Small intestine (tissue), 7 donors: ENCODE results near the gene INPP4B. TPM values are rescaled to one million over a fixed set of nuclear protein-coding genes. Genes with fewer than 3 reads are reported as not detected.

Source experiments
- DNase-seq, 2 donors: peaks; one replicate each; pipeline versions ENCODE4 v3.0.0 to v3.0.0-alpha.2; 2013
- FAIRE-seq: peaks from 2 replicates; lab custom pipeline; 2012; peaks lifted over from hg19 to GRCh38; lab: Jason Lieb, UNC
- H3K27ac ChIP-seq, 3 donors: one replicate each; pipeline ENCODE4 v1.5.1; 2013; ENCODE audit warnings: low read length in 2 of 3, mild to moderate bottlenecking in 2 of 3, control low read depth in 1 of 3, inconsistent platforms in 1 of 3, low read depth in 1 of 3, moderate library complexity in 1 of 3
- H3K27me3 ChIP-seq, 3 donors: one replicate each; pipeline ENCODE4 v1.6.1; 2013; ENCODE audit warnings: low read length in 3 of 3, inconsistent platforms in 1 of 3; ENCODE audit not compliant: control insufficient read depth in 3 of 3, insufficient read depth in 3 of 3
- H3K36me3 ChIP-seq, 3 donors: one replicate each; pipeline ENCODE4 v1.6.1; 2013; ENCODE audit warnings: low read length in 3 of 3, inconsistent platforms in 1 of 3, low read depth in 1 of 3, mild to moderate bottlenecking in 1 of 3, moderate library complexity in 1 of 3; ENCODE audit not compliant: control insufficient read depth in 3 of 3, insufficient read depth in 2 of 3
- H3K4me1 ChIP-seq, 3 donors: one replicate each; pipeline ENCODE4 v1.6.1; 2013; ENCODE audit warnings: low read length in 2 of 3, inconsistent platforms in 1 of 3, low read depth in 1 of 3, mild to moderate bottlenecking in 1 of 3, moderate library complexity in 1 of 3; ENCODE audit not compliant: control insufficient read depth in 3 of 3, insufficient read depth in 2 of 3
- H3K4me3 ChIP-seq, 3 donors: one replicate each; pipeline ENCODE4 v1.5.1; 2013; ENCODE audit warnings: low read length in 3 of 3, control low read depth in 1 of 3, inconsistent platforms in 1 of 3, low read depth in 1 of 3, mild to moderate bottlenecking in 1 of 3, moderate library complexity in 1 of 3
- H3K9me3 ChIP-seq, 2 donors: one replicate each; pipeline ENCODE4 v1.6.1; 2013; ENCODE audit warnings: low read depth in 1 of 2, low read length in 1 of 2; ENCODE audit not compliant: control insufficient read depth in 2 of 2, insufficient read depth in 1 of 2
- WGBS, 3 donors: extraction: QIAGEN DNeasy Blood & Tissue Kit; methylation state at CpG; one replicate each; pipeline ENCODE4 v1.1.7; 2013; 5-methylcytosine and 5-hydroxymethylcytosine counted together
- polyA plus RNA-seq, 4 donors: library from polyadenylated mRNA; stranded (reverse) in 3 of 4; unstranded in 1 of 4; fragments of 200-250 nt in 3 of 4; fragments of 120-200 nt in 1 of 4; gene quantifications; one replicate each; pipeline versions ENCODE4 v1.2.1 to v1.2.3, GENCODE V29; 2013
- donor health status: healthy with polysubstance abuse.
- donor health status: control.
- donor health status: control.
- donor health status: Bipolar disorder and iron deficiency.
- donor health status: healthy.

The INPP4B gene
- polyA plus RNA-seq, 4 donors, result 2.7 to 6.6 (median 4.2) TPM

DNA sequence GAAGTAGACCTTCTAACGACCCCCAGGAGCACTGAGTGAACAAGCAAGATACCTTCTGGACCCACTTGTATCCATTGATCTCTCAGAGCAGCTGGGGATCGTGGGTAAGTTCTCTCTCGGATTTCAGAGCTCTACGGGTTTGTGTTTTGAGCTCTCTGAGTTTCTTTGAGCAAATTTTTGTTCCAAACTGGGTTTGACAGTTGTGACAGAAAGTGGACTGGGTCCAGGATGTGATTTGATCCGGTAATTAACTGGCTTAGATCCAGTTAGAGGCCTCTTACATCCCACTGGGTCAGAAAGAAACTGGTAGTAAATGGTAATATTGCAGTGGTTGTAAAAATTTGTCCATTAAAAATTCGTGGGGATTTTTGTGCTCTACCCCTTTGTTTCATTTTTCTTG, 459.2 kb downstream of the INPP4B start:
- DNase-seq (no peak), FAIRE-seq (no peak)
- H3K4me1 ChIP-seq, result no peaks in the 10 kb centered on the region
- WGBS, 3 donors, result 73 to 85% (median 81%) methylated on average over 6 of the region's 6 CpGs
- H3K4me3 ChIP-seq, result no peak overlapping the region
- H3K9me3 ChIP-seq, result no peaks in the 10 kb centered on the region
- H3K27ac ChIP-seq, result no peak overlapping the region
- H3K27me3 ChIP-seq, result no peaks in the 10 kb centered on the region
- H3K36me3 ChIP-seq, result peaks cover 0 to 2% (median 0%) of the 10 kb centered on the region in 3 donors

DNA sequence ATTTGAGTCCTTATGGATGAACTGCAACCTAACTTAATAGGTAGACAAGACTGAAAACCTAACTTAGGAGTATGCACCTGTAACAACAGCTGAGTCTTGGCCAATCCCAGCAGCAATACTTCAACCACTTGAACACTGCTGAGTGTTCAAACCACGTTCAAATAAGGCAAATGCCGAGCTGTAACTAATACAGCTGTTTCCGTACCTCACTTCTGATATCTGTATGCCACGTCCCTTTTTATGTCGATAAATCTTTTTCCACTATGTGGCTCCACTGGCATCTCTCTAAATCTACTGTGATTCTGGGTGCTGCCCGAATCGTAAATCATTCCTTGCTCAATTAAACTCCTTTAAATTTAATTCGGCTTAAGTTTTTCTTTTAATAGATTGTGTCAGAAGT, 459.7 kb downstream of the INPP4B start:
- Histone ChIP-seq H3K27me3 (no peaks in the 10 kb centered on the region), H3K36me3 (peaks cover 0 to 2% (median 0%) of the 10 kb centered on the region in 3 donors), H3K4me1 (no peaks in the 10 kb centered on the region), H3K9me3 (no peaks in the 10 kb centered on the region), H3K27ac (no peak overlapping the region), H3K4me3 (no peak overlapping the region)
- FAIRE-seq, result no peak
- 92 to 93% (median 93%) methylated on average over 8 of the region's 8 CpGs for WGBS, 3 donors
- no peak for DNase-seq

DNA sequence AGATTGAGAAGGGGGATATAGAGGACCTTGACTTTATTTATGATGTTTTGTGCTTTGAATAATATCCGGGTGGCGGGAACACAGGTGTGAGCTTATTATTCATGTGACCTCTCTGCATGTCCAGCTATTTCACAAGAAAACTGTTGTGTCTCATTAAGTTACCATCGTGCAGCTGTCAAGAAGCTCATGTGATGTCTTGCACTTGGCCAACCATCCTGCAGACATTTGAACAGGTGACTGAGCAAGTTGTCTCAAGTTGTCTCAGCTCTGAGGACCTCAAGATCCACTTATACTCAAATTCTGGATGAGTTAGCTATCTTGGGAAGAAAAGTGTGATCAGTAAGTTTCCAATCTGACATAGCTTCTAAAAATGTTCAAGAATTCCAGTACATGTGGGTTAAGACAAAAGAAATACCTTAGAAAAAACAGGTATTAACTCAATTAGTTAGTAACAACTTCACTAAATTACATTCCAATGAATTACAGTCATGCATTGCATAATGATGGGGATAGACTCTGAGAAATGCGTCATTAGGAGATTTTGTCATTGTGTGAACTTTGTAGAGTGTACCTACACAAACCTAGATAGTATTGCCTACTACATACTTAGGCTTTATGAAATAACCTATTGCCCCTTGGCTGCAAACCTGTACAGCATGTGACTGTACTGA, 462.2 kb downstream of the INPP4B start:
- no peaks in the 10 kb centered on the region for H3K4me1 ChIP-seq
- no peak overlapping the region for H3K27ac ChIP-seq
- H3K36me3 ChIP-seq, result peaks cover 0 to 2% (median 0%) of the 10 kb centered on the region in 3 donors
- 90 to 93% (median 93%) methylated on average over 4 of the region's 4 CpGs for WGBS, 3 donors
- FAIRE-seq (no peak), DNase-seq (no peak)
- H3K4me3 ChIP-seq, result no peak overlapping the region
- H3K27me3 ChIP-seq, result no peaks in the 10 kb centered on the region
- no peaks in the 10 kb centered on the region for H3K9me3 ChIP-seq

DNA sequence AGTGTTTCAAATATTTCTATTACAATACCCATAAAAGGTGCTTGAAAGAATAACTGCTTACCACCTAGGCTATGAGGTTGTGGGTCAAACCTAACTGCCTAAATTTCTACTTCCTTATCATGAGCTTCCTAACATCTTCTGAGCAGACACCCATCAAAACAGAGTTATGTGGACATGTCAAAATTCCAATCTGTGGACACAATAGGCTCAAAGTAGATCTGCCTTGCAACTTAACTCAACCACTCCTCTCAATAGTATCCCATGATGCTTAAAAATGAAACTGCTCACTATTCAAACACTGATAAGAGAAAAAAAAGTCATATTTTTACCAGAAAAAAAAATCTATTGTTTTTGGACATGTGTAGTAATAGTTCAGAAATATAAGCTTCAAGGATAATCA, 462.7 kb downstream of the INPP4B start:
- H3K4me1 ChIP-seq, result no peaks in the 10 kb centered on the region
- DNase-seq (no peak), FAIRE-seq (no peak)
- peaks cover 0 to 2% (median 0%) of the 10 kb centered on the region in 3 donors for H3K36me3 ChIP-seq
- no peaks in the 10 kb centered on the region for H3K27me3 ChIP-seq
- no peaks in the 10 kb centered on the region for H3K9me3 ChIP-seq
- H3K27ac ChIP-seq, result no peak overlapping the region
- no peak overlapping the region for H3K4me3 ChIP-seq

DNA sequence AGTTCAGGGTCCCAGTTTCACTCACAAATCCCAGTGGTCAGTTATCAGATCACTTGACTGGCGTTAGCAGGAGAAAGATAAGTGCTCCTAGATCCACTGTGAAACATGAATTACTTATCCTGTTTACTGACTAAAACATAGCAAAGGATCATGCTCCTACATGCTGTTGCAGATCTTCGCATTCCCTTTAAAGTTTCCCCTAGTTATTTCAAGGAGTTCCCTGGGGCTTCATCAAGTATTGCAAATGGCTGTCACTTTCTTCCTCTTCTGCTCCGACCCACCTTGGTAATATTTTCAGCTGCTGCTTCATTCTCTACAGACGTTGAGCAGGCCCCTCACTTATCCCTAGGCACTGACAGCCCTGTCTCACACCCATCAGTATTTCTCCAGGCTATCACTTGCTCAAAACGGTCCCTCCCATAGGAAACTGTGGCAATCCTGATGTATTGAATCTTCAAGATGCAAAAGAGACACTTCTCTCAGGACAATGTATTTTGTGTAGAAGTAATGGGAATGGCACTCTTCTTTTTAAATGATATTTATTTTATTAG, 466.0 kb downstream of the INPP4B start:
- no peak for FAIRE-seq
- no peaks in the 10 kb centered on the region for H3K27me3 ChIP-seq
- H3K4me1 ChIP-seq, result peaks cover 0 to 4% (median 0%) of the 10 kb centered on the region in 3 donors
- no peak for DNase-seq
- no peaks in the 10 kb centered on the region for H3K36me3 ChIP-seq
- WGBS, 3 donors, result 76 to 86% (median 85%) methylated on average over 5 of the region's 5 CpGs
- no peak overlapping the region for H3K27ac ChIP-seq
- no peak overlapping the region for H3K4me3 ChIP-seq
- no peaks in the 10 kb centered on the region for H3K9me3 ChIP-seq

DNA sequence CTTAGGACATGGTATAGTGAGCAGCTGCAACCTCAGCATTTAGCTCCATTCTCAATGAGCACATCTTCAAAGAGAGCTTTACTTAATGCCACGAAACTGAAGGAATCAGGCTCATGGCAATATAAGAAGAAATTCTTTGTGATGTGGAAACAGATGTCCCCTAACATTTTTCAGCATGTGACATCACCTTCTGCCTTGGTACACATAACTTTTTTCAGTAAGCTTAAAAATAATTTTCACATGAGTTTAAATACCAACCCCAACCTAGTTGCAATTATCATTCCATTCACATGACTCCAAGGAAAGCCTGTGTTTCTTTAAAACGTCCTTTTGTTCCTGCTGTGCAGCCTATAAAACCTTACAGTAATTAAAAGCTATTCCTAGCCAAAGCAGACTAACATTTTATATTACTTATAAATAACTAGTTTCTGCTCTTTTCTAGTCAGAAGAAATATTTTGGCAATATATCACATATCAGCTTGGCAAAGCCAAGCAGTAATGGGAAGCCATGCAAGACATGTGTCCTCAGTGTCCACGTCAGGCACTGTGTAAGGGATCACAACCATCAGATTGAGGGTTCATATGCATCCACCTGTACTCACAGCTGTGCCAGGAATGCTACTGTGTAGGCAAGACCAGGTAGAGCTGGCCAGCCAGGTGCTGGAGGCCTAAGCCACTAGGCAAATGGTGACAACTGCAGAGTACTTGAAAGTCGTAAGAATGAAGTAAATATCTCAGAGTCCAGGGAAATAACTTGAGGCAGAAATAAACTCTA, 466.6 kb downstream of the INPP4B start:
- DNase-seq (no peak), FAIRE-seq (no peak)
- Histone ChIP-seq H3K27ac (no peak overlapping the region), H3K27me3 (no peaks in the 10 kb centered on the region), H3K4me3 (no peak overlapping the region), H3K4me1 (peaks cover 0 to 4% (median 0%) of the 10 kb centered on the region in 3 donors), H3K9me3 (no peaks in the 10 kb centered on the region), H3K36me3 (no peaks in the 10 kb centered on the region)
- WGBS, 3 donors, result 65 to 72% (median 69%) methylated on average over 4 of the region's 4 CpGs

DNA sequence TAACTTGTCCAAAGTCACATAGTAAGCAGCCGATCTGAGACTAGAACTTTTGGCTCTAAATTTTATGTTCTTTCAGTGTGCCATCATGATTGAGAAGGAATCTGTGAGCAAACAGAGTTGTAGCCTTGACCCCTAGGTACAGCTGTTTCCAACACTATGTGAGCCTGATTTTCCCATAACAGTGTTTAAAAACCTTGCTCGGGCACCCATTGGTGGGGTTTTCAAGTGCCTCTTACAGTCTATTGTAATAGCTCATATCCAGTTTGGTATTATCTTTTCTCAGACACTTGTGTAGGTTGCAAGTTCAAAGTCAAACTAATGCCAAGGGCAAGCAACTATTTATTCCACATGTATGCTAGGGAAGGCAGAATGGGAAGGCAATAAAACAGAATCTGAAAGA, 467.9 kb downstream of the INPP4B start:
- DNase-seq (no peak), FAIRE-seq (no peak)
- Histone ChIP-seq H3K4me3 (no peak overlapping the region), H3K27ac (no peak overlapping the region), H3K27me3 (no peaks in the 10 kb centered on the region), H3K9me3 (no peaks in the 10 kb centered on the region), H3K36me3 (no peaks in the 10 kb centered on the region), H3K4me1 (peaks cover 0 to 4% (median 0%) of the 10 kb centered on the region in 3 donors)
- 71 to 79% (median 78%) methylated on average over 2 of the region's 2 CpGs for WGBS, 3 donors

DNA sequence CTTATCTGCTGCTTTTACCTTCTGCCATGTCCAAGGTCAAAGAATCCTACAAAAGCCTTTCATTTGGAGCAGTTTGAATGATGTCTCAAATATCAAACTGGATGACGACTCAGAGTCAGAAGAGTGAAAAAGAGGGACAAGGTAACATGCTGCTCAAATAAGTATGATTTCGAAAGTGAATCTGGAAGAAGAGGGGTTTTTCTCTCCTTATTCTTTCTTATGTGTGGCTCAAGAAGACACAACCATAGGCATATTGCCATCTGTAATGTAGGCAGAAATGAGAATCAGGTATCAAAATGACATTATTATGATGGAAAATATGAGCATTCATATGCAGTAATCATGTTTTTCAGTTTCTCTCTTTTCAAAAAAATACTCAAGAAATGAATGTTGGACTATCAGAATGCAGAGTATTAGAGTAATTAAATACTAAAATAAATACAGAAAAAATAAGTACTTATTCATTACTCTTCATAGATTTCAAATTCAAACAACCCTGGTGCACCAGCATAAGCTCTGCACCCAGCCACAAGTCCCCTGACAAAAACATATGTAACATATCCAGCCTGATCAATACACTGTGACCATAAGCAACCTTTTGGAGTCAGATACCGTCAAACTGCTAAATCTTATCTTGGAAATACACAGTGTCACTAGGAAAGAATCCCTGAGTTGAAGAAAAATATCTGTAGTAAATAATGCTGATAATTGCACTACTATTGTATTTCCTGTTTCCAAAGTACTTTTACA, 468.6 kb downstream of the INPP4B start:
- Histone ChIP-seq H3K27me3 (no peaks in the 10 kb centered on the region), H3K36me3 (no peaks in the 10 kb centered on the region), H3K27ac (no peak overlapping the region), H3K4me1 (peaks cover 0 to 4% (median 0%) of the 10 kb centered on the region in 3 donors), H3K9me3 (no peaks in the 10 kb centered on the region), H3K4me3 (no peak overlapping the region)
- FAIRE-seq (no peak), DNase-seq (no peak)
- WGBS, 3 donors, result 71 to 87% (median 77%) methylated on average over 3 of the region's 3 CpGs
